ENCODE results near the gene SERTAD3.

- TF ChIP-seq POLR2A (IDR thresholded peaks at IDR 0.05; ENCODE audit: low read length) (no peak), GATA1 (IDR thresholded peaks at IDR 0.05; ENCODE audit: low read depth, low read length) (no peak)
Observed at GRCh38 chr19:40471111-40471510, 27.0 kb upstream of the SERTAD3 start.
